ENCODE results near the gene SIL1. TPM values are rescaled to one million over a fixed set of nuclear protein-coding genes. Genes with fewer than 3 reads are reported as not detected.
"Not testable (repeated sequence)": the region's sequence is repeated elsewhere in the genome, so short reads cannot be mapped to it uniquely, and the experiment has no call there.

The SIL1 gene
- total RNA-seq, 2 donors from 2014 or later: 41.4 to 42.5 TPM

DNA sequence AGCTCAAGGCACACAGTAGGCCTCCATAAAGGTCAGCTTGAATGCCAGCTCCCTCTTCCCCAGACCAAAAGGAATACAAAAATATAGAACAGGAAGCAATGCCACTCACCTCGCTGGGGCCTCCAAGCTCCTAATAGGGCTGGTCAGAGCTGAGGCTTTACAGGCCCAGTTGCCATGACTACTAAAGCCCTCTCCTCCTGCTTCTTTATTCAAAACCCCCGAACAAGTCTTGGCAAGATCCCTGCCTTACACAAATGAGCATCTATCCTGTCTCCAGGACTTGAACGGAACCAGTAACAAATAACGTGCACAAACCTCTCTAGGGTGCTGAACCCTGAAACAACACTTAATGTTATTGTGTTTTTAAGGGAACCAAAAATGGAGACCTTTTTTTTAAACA is 136.3 kb downstream of the SIL1 start:
- intact Hi-C loops (cut with DNase I): no loop called here
- no peak for DNase-seq
- no peak for ATAC-seq

DNA sequence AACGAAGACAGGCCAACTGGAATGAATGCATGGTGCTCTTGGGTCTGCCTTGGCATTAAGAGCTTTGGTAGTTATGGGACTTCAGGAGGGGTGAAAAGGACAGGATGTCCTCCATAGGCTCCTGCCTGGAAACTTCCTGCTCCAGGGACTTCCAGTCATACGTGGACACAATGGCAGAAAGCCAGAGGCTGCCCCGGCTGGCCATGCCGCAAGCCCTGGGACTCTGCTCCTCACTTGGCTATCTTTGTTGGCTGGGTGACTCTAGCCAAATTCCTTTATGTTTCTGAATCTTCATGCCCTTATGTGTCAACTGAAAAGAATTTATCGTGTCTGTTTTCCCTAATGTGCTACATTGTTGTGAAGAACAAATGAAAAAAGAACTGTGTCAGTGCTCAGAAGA is 136.9 kb downstream of the SIL1 start:
- peak; percentile 77 for DNase-seq
- peak; percentile 80 to 84 for ATAC-seq
- intact Hi-C loops (cut with DNase I): no loop called here

DNA sequence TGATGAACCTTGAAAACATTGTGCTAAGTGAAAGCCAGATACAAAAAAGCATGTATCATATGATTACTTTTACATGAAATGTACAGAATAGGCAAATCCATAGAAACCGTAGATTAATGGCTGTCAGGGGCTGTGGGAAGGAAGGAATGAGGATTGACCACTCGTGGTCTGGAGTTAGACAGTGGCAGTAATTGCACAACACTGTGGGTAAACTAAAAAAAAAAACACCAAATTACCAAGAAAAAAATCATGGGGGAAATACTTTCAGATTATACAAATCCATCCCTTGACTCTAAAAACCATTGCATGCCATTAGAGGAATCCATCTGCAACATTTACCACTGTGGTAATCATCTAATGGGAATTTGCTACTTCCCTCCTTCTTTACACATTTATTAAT is 140.0 kb downstream of the SIL1 start:
- DNase-seq (no peak), ATAC-seq (no peak)
- intact Hi-C loops (cut with DNase I): no loop called here

DNA sequence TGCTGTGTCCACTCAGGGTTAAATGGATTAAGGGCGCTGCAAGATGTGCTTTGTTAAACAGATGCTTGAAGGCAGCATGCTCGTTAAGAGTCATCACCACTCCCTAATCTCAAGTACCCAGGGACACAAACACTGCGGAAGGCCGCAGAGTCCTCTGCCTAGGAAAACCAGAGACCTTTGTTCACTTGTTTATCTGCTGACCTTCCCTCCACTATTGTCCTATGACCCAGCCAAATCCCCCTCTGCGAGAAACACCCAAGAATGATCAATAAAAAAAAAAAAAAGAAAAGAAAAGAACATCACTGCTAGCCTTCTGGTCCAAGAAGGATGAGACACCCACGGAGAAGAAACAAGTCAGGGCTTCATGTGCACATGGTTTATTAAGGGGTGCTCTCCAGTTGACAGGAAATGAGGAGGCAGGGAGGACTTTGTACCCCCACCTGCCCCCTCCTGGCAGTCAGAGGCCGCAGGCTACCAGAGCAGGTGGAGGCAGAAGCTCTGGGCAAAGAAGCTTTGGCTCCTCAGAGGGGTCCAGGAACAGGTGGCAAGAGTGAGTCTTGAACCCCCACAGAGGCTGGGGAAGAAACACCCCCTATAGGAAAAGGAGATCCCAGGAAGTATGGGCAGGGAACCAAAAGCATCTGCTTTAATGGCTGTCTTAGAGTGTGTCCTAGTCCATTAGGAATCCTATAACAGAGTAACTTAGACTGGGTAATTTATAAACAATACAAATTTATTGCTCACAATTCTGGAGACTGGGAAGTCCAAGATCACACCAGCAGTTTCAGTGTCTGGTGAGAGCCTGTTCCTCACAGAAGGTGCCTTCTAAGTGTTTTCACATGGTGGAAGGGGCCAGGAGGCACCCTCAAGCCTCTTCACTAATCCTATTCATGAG is 140.9 kb downstream of the SIL1 start:
- DNase-seq; intact Hi-C loops (cut with DNase I); ATAC-seq: not testable (repeated sequence)

DNA sequence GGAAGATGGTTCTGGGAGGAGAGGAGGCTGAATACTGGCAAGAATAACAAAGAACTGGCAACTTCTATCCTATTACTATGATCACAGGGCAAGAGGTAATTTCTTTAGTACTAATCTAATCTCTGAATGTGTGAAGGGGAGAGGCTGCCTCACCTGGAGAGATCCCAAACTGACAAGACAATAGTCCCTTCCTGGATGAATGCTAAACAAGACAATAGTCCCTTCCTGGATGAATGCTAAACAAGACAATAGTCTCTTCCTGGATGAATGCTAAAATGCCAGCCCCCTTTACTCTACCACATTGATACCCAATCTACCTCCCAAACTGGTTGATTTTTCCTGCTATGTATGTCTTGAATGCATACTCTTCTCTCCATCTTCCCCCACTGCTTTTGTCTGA is 145.2 kb downstream of the SIL1 start:
- ATAC-seq: no peak
- intact Hi-C loops (cut with DNase I): no loop called here
- DNase-seq: no peak

DNA sequence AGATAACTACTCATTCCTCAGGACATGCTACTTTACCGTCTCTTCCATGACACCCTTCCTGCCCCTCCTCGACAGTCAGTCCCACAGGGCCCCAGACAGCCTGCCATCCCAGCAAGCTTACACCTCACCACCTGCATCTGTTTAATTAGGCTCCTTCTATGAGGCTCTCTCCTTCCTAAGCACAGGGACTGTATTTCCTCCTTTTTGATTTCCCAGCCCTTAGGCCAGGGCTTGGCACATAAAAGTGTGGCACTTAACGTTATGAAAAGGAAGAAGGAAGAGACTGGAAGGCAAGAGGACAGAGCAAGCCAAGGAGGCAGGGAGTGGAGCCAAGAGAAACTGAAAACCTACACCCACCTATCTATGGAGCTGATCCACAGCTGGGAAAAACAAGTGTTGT is 146.8 kb downstream of the SIL1 start:
- intact Hi-C loops (cut with DNase I): no loop called here
- DNase-seq (no peak), ATAC-seq (no peak)

DNA sequence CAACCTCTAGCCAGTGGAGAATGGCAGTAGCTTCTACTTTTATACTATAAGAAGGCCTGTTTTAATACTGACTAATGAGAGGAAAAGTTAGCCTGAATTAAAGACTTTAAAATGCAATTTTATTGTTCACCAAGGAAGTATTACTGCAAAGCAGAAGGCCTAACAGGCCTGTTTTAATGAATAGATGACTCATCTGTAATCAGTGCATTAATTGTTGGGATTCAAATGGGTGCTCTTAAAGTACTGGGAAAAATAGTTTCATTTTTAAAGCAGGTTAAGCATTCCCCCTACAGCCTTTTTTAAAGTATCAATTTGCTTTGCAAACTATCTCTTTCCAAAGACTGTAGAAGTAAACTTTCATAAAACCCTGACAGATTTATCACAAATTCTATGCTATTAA is 147.7 kb downstream of the SIL1 start:
- no peak for ATAC-seq
- no peak for DNase-seq
- intact Hi-C loops (cut with DNase I): no loop called here

DNA sequence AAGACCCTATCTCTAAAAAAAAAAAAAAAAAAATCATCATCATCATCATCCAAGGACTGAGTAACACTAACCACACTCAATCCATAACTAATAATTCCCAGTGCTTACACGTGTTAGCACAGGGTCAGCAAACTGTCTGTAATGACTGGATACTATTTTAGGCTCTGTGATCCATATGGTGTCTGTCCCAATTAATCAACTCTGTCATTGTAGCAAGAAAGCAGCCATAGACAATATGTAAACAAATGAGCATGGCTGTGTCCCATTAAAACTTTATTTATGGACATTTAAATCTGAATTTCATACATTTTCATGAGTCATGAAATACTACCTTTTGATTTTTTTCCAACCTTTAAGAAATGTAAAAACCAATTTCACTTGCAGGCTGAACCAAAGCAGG is 148.4 kb downstream of the SIL1 start:
- DNase-seq (no peak), ATAC-seq (no peak)
- intact Hi-C loops (cut with DNase I): no loop called here

DNA sequence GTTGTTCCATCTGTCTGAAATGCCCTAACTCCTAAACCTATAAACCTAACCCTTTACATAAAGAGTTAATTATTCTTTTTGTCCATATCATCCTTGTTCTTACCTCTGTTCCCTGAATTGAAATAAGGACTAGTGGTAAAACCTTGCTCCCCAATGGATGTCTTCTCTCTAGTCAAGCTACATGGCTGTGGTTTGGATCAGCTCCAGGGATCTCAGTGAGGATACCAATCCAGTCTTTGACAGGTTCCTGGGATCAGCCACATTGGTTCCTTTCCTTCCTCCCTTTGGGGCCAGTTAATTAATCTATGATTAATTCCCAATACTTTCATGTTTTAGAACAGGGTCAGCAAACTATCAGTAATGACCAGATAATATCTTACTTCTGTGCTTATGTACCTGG is 151.6 kb downstream of the SIL1 start:
- ATAC-seq: no peak
- intact Hi-C loops (cut with DNase I): no loop called here
- no peak for DNase-seq

DNA sequence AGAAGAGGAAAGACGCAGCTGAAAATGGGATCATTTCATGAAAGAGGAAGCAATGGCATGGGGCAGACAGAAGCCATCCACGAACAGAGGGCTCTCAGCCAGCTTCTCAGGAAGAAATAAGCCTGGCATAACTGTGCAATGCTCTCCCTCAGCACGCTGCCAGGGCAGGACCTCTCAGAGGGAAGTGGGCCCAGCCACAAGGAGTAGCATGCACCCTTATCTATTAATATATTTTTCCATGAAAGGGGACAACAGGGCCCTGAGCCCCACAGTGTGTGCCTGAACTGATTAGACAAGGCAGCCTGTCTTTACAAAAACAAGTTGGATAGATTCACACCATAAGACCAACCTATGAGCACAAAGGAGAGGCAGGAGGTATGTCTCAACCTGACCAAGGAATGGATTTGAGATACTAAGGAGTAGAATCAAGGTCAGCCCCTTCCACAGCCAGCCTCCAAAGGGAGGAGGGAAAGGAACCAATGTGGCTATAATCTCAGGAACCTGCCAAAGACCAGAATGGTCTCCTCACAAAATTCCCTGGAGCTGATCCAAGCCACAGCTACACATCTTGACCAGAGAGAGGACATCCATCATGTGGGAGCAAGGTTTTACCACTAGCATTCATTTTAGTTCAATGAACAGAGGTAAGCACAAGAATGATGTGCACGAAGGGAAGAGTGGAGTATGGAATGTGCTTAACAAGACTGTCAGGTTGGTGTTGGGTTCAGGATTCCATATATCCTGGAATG is 154.8 kb downstream of the SIL1 start:
- intact Hi-C loops (cut with DNase I): no loop called here
- ATAC-seq: no peak
- DNase-seq: no peak

DNA sequence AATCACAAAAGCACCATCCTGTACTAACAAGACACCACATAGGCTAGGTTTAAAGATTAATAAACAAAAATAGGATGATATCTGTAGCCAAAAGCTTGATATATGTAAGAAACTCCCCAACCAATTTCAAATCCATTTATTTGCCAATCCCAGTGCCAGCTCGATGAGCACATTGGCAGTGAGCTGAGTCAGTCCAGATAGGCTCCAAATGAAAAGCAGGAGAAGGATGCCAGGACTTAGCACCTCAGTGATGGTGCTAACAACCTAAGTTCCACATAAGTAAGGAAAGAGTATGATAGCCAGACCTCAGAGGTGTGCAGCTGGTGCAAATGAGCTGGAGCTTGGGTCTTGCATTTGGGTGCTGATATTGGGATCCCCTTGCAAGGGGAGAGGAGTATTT is 158.1 kb downstream of the SIL1 start:
- no peak for DNase-seq
- intact Hi-C loops (cut with DNase I): no loop called here
- ATAC-seq: peak in 1 of 2 donors; percentile 48

DNA sequence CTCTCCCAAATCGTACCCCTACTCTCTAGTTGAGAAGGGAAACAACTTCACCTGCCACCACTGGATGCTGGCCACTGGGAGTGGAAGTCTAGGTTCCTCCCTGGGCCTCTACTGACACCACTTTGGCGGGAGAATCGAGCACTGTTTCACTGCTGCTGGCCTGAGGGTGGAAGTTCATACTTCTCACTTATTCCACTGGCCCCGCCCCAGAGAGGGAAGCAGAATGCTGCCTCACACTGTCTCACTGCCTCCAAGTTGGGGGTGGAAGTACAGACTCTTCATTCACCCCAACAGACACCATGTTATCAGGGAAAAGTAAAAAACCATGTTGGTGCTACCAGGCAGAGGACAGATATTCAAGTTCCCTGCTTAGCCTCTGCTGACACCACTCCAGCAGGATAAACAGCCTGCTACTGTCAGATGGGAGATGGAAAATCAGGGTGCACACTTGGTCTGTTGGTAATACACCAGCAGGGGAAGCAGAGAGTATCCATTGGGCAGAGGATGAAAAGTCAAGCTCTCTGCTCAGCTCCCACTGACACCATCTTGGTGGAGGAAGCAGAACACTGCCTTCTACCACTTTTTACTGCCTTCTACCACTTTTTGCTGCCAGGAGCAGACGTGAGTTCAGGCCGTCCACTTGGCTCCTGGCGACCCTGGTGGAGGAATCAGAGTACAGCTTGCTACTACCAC is 159.4 kb downstream of the SIL1 start:
- intact Hi-C loops (cut with DNase I): no loop called here
- DNase-seq (no peak), ATAC-seq (peak in 1 of 2 donors; percentile 38)

DNA sequence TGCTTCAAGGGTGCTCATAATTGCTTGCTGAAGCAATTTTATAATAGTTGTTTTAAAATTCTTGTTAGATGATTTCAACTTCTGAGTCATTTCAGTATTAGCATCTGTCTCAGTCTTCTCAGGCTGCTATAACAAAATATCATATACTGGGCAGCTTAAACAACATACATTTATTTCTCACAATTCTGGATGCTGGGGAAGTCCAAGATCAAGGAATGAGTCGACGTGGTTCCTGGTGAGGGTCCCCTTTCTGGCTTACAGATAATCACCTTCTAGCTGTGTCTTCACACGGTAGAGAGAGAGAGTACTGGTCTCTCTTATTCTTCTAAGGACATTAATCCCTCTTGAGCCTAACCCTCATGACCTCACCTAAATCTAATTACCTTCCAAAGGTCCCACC is 160.4 kb downstream of the SIL1 start:
- DNase-seq (no peak), ATAC-seq (no peak)
- intact Hi-C loops (cut with DNase I): no loop called here

DNA sequence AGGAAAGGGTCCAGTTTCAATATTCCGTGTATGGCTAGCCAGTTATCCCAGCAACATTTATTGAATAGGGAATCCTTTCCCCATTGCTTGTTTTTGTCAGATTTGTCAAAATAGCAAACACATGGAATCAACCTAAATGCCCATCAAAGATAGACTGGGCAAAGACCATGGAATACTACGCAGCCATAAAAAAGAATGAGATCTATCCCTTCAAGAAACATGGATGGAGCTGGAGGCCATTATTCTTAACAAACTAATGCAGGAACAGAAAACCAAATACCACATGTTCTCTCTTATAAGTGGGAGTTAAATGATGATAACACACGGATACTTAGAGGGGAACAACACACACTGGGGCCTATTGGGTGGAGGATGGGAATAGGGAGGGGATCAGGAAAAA is 161.8 kb downstream of the SIL1 start:
- ATAC-seq; DNase-seq; intact Hi-C loops (cut with DNase I): not testable (repeated sequence)

DNA sequence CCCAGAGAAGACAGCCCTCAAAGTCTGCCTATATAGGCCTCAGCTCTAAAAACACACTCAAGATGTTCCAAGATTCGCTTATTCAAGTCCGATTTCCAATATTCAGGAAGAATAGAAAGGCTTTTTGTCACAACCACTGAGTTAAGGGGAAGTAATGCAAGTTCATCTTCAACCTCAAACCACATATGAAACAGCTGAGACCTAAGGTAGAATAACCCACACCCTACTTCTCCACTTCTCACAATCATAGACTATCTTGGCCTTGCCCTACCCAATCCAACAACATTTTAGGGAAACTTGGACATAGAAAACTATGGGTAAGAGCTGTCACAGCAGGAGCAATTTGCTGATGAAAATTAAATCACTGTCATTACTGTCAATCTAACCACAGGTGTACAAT is 171.0 kb downstream of the SIL1 start:
- ATAC-seq: no peak
- intact Hi-C loops (cut with DNase I): no loop called here
- no peak for DNase-seq

DNA sequence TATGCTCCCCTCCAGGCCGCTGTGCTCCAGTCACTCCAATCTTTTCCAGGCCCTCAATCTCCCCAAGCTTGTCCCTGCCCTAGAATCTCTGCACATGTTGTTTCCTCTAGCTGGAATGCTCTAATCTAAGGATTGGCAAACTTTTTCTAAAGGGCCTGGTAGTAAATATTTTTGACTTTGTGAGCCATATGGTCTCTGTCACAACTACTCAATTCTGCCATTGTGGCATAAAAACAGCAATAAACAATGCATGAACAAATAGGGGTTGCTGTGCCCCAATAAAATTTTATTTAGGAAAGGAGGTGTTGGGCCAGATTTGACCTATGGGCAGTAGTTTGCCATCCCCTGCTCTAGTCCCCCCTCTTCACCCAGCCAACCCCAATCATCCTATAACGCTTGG is 172.5 kb downstream of the SIL1 start:
- intact Hi-C loops (cut with DNase I): no loop called here
- DNase-seq (no peak), ATAC-seq (no peak)

DNA sequence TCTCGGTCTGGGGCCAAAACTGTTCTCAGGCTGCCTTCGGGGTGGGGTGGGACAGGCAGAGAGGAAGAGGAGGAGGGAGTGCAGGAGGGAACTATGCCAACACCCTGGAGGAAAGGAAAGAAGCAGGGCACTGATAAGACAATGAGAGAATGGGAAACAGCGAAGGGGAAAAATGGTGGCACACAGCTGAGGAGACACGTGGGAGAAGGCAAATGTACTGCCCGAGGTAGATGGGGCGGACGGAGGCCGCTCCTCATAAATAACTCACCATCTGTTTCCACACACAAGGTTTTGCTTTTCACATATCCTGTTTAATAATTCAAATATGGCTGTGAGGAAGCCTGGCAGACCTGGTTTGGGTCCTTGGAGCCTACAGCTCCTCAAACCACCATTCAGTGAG is 174.9 kb downstream of the SIL1 start:
- intact Hi-C loops (cut with DNase I): no loop called here
- no peak for ATAC-seq
- no peak for DNase-seq

DNA sequence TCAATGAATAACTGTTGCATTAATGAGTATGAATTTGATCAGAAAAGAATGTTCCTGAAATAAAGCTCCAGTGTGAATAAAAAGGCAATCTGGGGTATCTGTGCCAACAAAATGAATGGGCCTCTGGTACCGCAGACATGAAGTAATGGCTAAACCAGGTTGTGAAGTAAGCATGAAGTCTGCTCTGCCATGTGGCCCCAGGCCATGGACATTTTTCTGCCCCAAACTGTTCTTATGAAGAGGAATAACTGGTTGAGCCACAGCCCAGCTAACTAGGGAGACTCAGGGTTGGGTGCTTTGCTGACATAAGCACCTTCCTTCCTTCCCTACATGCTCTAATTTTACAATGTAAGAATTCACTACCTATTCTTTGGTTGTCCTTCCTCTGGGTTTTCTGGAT is 175.6 kb downstream of the SIL1 start:
- peak in 1 of 2 donors; percentile 61 for ATAC-seq
- intact Hi-C loops (cut with DNase I): no loop called here
- no peak for DNase-seq

DNA sequence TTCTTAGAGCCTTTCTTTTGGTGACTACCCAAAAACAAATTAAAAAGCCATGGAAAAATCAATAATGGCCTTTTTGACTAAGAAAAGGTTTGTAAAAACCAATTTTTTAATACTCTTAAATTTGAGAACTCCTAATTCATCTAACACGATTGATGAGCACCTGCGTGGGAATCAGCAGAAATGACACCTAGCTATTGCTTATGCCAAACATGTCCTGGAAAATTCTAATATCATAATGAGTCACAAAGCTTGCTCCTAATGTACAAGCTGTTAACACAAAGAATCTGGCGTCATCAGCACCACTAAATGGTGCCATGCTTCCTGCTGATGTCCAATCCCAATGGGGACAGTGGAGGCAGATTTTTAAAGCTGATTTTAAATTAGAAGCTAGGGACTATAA is 176.8 kb downstream of the SIL1 start:
- intact Hi-C loops (cut with DNase I): no loop called here
- ATAC-seq: no peak

DNA sequence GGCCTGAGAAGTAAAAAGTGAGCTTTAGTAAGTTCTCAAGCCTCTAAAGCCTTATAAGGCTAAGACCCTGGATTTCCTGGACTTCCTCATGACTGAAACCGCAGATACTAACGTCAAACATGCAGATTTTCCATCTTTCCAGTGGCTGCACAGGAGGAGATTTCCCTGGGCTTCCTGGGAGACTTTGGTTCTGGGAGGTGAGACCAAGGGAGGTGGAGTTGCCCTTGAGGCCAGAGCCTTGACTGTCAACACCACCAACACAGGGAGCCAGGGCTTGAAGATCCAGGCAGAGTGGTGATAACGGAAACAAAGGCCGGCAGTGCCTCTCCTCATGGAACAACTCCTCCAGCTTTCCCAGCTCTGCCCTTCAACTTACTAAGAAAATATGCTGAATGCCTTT is 178.3 kb downstream of the SIL1 start:
- intact Hi-C loops (cut with DNase I): no loop called here
- ATAC-seq: peak in 1 of 2 donors; percentile 32
- peak; percentile 33 for DNase-seq

More for the DNA sequence above, 176.8 kb downstream of the SIL1 start:
- DNase-seq: no peak

Data from left cardiac atrium (tissue), 4 donors.